Neural progenitor cell (in vitro differentiated cells): ENCODE data around the gene AURKB. TPM values are rescaled to one million over a fixed set of nuclear protein-coding genes. Genes with fewer than 3 reads are reported as not detected.

Experiments
- DNase-seq: peaks from one replicate; pipeline ENCODE4 v3.0.0-alpha.2; 2016; ENCODE audit warnings: low spot score
- H2AFZ ChIP-seq: fragments of 200-600 bp; sonication (generic); replicated peaks from 2 replicates; pipeline ENCODE4 v1.6.1; 2016; ENCODE audit warnings: antibody characterized with exemption
- H3F3A ChIP-seq: fragments of 200-600 bp; sonication (generic); 2 replicates; pipeline ENCODE4 v1.6.1; 2016; ENCODE audit warnings: antibody characterized with exemption, low read depth
- H3K27ac ChIP-seq: fragments of 200-600 bp; sonication (generic); 2 replicates; pipeline ENCODE4 v1.5.1; 2016; ENCODE audit warnings: mild to moderate bottlenecking
- H3K27me3 ChIP-seq: fragments of 200-600 bp; sonication (generic); 2 replicates; pipeline ENCODE4 v1.6.1; 2016; ENCODE audit warnings: mild to moderate bottlenecking, moderate library complexity
- H3K36me3 ChIP-seq: fragments of 200-600 bp; sonication (generic); 2 replicates; pipeline ENCODE4 v1.5.1; 2016
- H3K4me1 ChIP-seq: fragments of 200-600 bp; sonication (generic); 2 replicates; pipeline ENCODE4 v1.6.1; 2016; ENCODE audit warnings: mixed run types
- H3K4me2 ChIP-seq: fragments of 200-600 bp; sonication (generic); 2 replicates; pipeline ENCODE4 v1.6.1; 2016
- H3K4me3 ChIP-seq: fragments of 200-600 bp; sonication (generic); 2 replicates; pipeline ENCODE4 v1.5.1; 2016
- H3K79me2 ChIP-seq: fragments of 200-600 bp; sonication (generic); 2 replicates; pipeline ENCODE4 v1.6.1; 2016; ENCODE audit warnings: low read depth
- H3K9ac ChIP-seq: fragments of 200-600 bp; sonication (generic); 2 replicates; pipeline ENCODE4 v1.6.1; 2016
- H3K9me3 ChIP-seq: fragments of 200-600 bp; sonication (generic); 2 replicates; pipeline ENCODE4 v1.5.1; 2016; ENCODE audit warnings: low read depth
- H4K20me1 ChIP-seq: fragments of 200-600 bp; sonication (generic); 2 replicates; pipeline ENCODE4 v1.6.1; 2016; ENCODE audit warnings: low read depth
- H3K27ac Mint-ChIP-seq: 3 replicates; pipeline ENCODE4 v1.8.0; 2021; ENCODE audit warnings: mixed read lengths
- H3K27me3 Mint-ChIP-seq: 2 replicates; pipeline ENCODE4 v1.8.0; 2022; ENCODE audit warnings: low read depth, mild to moderate bottlenecking, inconsistent platforms, moderate library complexity, mixed read lengths; ENCODE audit not compliant: insufficient read depth
- H3K36me3 Mint-ChIP-seq: 3 replicates; pipeline ENCODE4 v1.8.0; 2021; ENCODE audit warnings: mixed read lengths
- H3K4me1 Mint-ChIP-seq: 3 replicates; pipeline ENCODE4 v1.8.0; 2021; ENCODE audit warnings: mixed read lengths
- H3K4me3 Mint-ChIP-seq: 3 replicates; pipeline ENCODE4 v1.8.0; 2021; ENCODE audit warnings: mild to moderate bottlenecking, moderate library complexity, mixed read lengths
- H3K9me3 Mint-ChIP-seq: 3 replicates; pipeline ENCODE4 v1.8.0; 2020; ENCODE audit warnings: mixed read lengths
- CTCF ChIP-seq: fragments of 200-600 bp; sonication (generic); IDR thresholded peaks from 2 replicates; pipeline ENCODE4 v1.5.1; 2017; ENCODE audit warnings: antibody characterized with exemption, mild to moderate bottlenecking
- EZH2 ChIP-seq: fragments of 200-600 bp; sonication (generic); IDR thresholded peaks from 2 replicates; pipeline ENCODE4 v1.6.1; 2017; ENCODE audit warnings: antibody characterized with exemption, mild to moderate bottlenecking, moderate library complexity
- EZH2phosphoT487 ChIP-seq: fragments of 200-600 bp; sonication (generic); IDR thresholded peaks from 2 replicates; pipeline ENCODE4 v1.6.1; 2017; ENCODE audit warnings: antibody characterized with exemption
- microRNA counts: library from miRNA; unstranded; fragments of <30 nt; microRNA quantifications from one replicate; lab custom pipeline; 2016
- microRNA-seq: library from miRNA; unstranded; fragments of <30 nt; microRNA quantifications from one replicate; pipeline ENCODE4, GENCODE V29; 2016
- total RNA-seq: library from RNA; depleted of rRNA; stranded (reverse); fragments of >200 nt; gene quantifications from 2 replicates; pipeline ENCODE4 v1.2.3, GENCODE V29; 2015; ENCODE audit warnings: low replicate concordance

The AURKB gene
- total RNA-seq, 1 donor from 2014 or later: 149 TPM

DNA sequence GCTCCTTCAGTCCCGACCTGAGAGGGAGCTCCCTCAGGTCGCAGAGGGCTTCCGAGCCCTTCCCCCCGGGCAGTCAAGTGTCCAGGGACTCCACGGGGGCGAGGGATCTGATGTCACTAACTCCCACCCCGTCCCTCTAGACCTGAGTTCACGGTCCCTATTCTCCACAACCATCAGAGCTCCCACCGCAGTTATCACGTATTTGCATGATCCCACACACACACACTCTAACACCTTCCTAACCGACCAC lies 54.5 kb downstream of the AURKB start:
- Mint-ChIP-seq H3K4me1 (peaks cover 24% of the 10 kb centered on the region), H3K36me3 (peaks cover 1% of the 10 kb centered on the region), H3K27ac (no peak overlapping the region), H3K4me3 (no peak overlapping the region), H3K9me3 (no peaks in the 10 kb centered on the region), H3K27me3 (peaks cover 7% of the 10 kb centered on the region)
- H3K4me3 ChIP-seq: peak overlapping the region; percentile 58
- H3K9ac ChIP-seq: peak overlapping the region; percentile 2
- DNase-seq: peak; percentile 59
- H2AFZ ChIP-seq: no peak overlapping the region
- H3K4me1 ChIP-seq: peaks cover 18% of the 10 kb centered on the region
- no peaks in the 10 kb centered on the region for H3K27me3 ChIP-seq
- peak overlapping the region; percentile 80 for H3K4me2 ChIP-seq
- H3K36me3 ChIP-seq: no peaks in the 10 kb centered on the region
- H3K27ac ChIP-seq: no peak overlapping the region
- H3K79me2 ChIP-seq: peaks cover 2% of the 10 kb centered on the region
- peaks cover 66% of the 10 kb centered on the region for H3F3A ChIP-seq
- H4K20me1 ChIP-seq: peaks cover 33% of the 10 kb centered on the region
- no peaks in the 10 kb centered on the region for H3K9me3 ChIP-seq
- TF ChIP-seq CTCF: no peak

DNA sequence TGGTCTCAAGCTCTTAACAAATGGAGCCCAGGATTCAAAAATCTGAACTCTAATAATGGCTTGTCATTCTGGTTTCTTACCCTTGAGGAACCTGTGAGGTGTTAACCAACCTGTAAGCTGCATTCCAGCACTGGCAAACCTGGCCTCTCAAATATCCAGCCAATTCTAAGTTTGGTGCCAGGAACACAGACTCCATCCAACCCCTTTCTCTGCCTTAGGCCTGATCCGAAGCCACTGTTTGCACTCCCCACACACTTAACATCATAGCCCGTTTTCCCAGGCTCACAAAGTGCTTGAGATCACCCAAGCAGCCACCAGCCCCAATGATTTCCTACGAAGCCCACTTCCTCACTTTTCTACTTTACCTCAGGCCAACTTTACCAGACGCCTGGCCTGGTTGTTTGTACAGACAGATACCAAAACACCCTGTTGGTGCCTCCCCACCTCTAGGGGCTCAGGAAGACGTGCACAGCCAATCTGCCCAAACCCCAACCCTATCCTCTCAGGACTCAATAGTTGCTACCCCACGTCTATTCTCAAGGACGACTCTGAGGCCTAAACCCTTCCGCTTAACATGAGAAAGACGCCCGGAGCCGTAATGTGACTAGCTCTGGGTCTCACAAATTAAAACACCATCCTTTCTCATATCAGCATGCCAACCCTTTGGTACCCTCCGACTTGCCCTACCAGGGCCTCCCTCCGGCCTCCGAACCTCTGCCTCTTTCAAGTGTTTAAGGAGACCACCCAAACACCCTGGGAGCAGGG lies 55.0 kb downstream of the AURKB start:
- Histone ChIP-seq H2AFZ (no peak overlapping the region), H3K79me2 (no peaks in the 10 kb centered on the region), H3K4me2 (peak overlapping the region; percentile 80), H3K4me3 (peak overlapping the region; percentile 58), H4K20me1 (peaks cover 36% of the 10 kb centered on the region), H3K27me3 (no peaks in the 10 kb centered on the region), H3K36me3 (no peaks in the 10 kb centered on the region), H3K9me3 (no peaks in the 10 kb centered on the region), H3K9ac (peak overlapping the region; percentile 2), H3F3A (peaks cover 66% of the 10 kb centered on the region), H3K4me1 (peaks cover 18% of the 10 kb centered on the region), H3K27ac (no peak overlapping the region)
- Mint-ChIP-seq H3K4me3 (no peak overlapping the region), H3K9me3 (no peaks in the 10 kb centered on the region), H3K27ac (no peak overlapping the region), H3K27me3 (peaks cover 7% of the 10 kb centered on the region), H3K4me1 (peaks cover 24% of the 10 kb centered on the region), H3K36me3 (no peaks in the 10 kb centered on the region)
- no peak for TF ChIP-seq EZH2
- no peak for TF ChIP-seq EZH2phosphoT487
- TF ChIP-seq CTCF: no peak
- peak; percentile 29 for DNase-seq

MicroRNAs within 50 kb of the gene (microRNA counts, 767-probe panel; counts per million panel counts)
- microRNA hsa-miR-4521 (lab: Ali Mortazavi, UCI): 460 counts per million, percentile 90 among the panel's probes with 10 or more counts

Small RNA genes lying within 50 kb of the gene (microRNA-seq; reads per million reads assigned to microRNA genes)
- 10.2 reads per million, percentile 37 among the genes with 10 or more reads in this experiment for gene MIR4521

Other genes with a start within 250 kb of the AURKB start
- 0.37 TPM in 1 of 2 replicates, not detected in the other for gene GUCY2D, start 208.0 kb downstream of the AURKB start, total RNA-seq
- gene ALOX15B, start 171.5 kb downstream of the AURKB start, total RNA-seq: 0.06 TPM in 1 of 2 replicates, not detected in the other
- gene ALOX12B, start 122.9 kb downstream of the AURKB start, total RNA-seq: 0.28 TPM in 1 of 2 replicates, not detected in the other
- not detected in 2 replicates for gene ALOXE3, start 92.1 kb downstream of the AURKB start, total RNA-seq
- 2.0 TPM in 1 of 2 replicates, not detected in the other for gene HES7, start 86.5 kb downstream of the AURKB start, total RNA-seq
- 3.2 and 11.4 TPM in 2 replicates for gene PER1, start 58.2 kb downstream of the AURKB start, total RNA-seq
- 9.4 and 11.7 TPM in 2 replicates for gene VAMP2, start 47.6 kb downstream of the AURKB start, total RNA-seq
- gene TMEM107, start 34.2 kb downstream of the AURKB start, total RNA-seq: 26.0 and 45.5 TPM in 2 replicates
- 0.71 and 4.1 TPM in 2 replicates for gene BORCS6, start 20.4 kb downstream of the AURKB start, total RNA-seq
- gene CTC1, start 37.5 kb upstream of the AURKB start, total RNA-seq: 6.4 and 10.4 TPM in 2 replicates
- gene PFAS, start 38.7 kb upstream of the AURKB start, total RNA-seq: 64.6 and 83.5 TPM in 2 replicates
- 11.9 and 19.9 TPM in 2 replicates for gene RANGRF, start 78.1 kb upstream of the AURKB start, total RNA-seq
- 0.67 and 1.1 TPM in 2 replicates for gene SLC25A35, start 84.8 kb upstream of the AURKB start, total RNA-seq
- gene ARHGEF15, start 99.7 kb upstream of the AURKB start, total RNA-seq: 0.07 and 0.50 TPM in 2 replicates
- gene ODF4, start 129.3 kb upstream of the AURKB start, total RNA-seq: not detected in 2 replicates
- 5,403 and 8,768 TPM in 2 replicates for gene RPL26, start 172.6 kb upstream of the AURKB start, total RNA-seq
- not detected in 2 replicates for gene RNF222, start 187.3 kb upstream of the AURKB start, total RNA-seq
- gene NDEL1, start 225.3 kb upstream of the AURKB start, total RNA-seq: 26.9 and 31.6 TPM in 2 replicates